Measurements from ENCODE around the gene NFIL3.

DNA sequence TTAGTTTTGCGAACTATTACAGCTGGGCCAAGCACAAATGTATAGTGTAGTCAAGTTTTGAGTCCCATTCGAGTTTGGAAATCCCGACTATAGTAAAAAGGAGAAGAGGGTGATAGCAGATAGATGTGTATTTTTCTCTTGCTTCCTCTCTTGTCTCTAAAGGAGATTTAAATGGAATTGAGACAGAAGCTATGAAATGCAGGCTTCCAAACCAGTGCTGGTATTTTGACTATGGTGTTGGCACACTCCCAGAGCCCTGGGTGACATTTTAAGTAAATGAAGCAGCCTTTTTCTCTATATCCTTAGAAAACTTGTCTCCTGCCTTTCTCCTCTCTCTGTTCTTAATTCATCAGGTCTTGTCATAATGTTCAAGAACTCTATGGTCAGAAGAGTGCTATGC, 44.2 kb downstream of the NFIL3 start:
- TF ChIP-seq, protein P1, sequence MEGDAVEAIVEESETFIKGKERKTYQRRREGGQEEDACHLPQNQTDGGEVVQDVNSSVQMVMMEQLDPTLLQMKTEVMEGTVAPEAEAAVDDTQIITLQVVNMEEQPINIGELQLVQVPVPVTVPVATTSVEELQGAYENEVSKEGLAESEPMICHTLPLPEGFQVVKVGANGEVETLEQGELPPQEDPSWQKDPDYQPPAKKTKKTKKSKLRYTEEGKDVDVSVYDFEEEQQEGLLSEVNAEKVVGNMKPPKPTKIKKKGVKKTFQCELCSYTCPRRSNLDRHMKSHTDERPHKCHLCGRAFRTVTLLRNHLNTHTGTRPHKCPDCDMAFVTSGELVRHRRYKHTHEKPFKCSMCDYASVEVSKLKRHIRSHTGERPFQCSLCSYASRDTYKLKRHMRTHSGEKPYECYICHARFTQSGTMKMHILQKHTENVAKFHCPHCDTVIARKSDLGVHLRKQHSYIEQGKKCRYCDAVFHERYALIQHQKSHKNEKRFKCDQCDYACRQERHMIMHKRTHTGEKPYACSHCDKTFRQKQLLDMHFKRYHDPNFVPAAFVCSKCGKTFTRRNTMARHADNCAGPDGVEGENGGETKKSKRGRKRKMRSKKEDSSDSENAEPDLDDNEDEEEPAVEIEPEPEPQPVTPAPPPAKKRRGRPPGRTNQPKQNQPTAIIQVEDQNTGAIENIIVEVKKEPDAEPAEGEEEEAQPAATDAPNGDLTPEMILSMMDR (IDR thresholded peaks at IDR 0.05): no peak
- TF ChIP-seq POLR2A (IDR thresholded peaks at IDR 0.05): no peak
